ENCODE measurements around the gene UBTF.

DNA sequence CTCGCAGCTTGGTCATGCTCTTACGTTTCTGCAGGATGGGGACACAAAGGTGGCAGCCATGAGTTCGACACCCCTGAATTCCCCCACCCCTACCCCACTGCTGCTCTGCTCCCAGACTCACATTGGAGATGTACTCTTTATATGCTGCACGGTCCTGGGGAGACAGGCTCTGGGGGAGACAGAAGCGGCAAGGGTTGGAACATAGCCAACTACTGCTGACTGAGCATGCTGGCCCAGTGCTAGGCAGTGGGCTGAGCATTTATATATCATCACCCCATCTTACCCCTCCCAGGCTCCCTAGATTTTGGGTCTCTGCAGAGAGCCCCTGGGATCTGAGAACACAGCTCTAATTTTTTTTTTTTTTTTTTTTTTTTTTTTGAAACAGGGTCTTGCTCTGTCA lies 11.7 kb downstream of the UBTF start:
- TF ChIP-seq, protein P1, sequence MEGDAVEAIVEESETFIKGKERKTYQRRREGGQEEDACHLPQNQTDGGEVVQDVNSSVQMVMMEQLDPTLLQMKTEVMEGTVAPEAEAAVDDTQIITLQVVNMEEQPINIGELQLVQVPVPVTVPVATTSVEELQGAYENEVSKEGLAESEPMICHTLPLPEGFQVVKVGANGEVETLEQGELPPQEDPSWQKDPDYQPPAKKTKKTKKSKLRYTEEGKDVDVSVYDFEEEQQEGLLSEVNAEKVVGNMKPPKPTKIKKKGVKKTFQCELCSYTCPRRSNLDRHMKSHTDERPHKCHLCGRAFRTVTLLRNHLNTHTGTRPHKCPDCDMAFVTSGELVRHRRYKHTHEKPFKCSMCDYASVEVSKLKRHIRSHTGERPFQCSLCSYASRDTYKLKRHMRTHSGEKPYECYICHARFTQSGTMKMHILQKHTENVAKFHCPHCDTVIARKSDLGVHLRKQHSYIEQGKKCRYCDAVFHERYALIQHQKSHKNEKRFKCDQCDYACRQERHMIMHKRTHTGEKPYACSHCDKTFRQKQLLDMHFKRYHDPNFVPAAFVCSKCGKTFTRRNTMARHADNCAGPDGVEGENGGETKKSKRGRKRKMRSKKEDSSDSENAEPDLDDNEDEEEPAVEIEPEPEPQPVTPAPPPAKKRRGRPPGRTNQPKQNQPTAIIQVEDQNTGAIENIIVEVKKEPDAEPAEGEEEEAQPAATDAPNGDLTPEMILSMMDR (IDR thresholded peaks at IDR 0.05; ENCODE audit: control extremely low read depth in 1 of 3, insufficient read depth in 1 of 3, low read depth in 1 of 3, low read length in 3 of 3): no peak
- TF ChIP-seq EZH2 (IDR thresholded peaks at IDR 0.05; ENCODE audit: low read depth, low read length, severe bottlenecking): no peak
- TF ChIP-seq POLR2A (IDR thresholded peaks at IDR 0.05; ENCODE audit: control extremely low read depth in 1 of 2, low read depth in 2 of 2, low read length in 2 of 2): no peak
- TF ChIP-seq SUZ12 (IDR thresholded peaks at IDR 0.05; ENCODE audit: low read length): no peak
- TF ChIP-seq, protein P2, sequence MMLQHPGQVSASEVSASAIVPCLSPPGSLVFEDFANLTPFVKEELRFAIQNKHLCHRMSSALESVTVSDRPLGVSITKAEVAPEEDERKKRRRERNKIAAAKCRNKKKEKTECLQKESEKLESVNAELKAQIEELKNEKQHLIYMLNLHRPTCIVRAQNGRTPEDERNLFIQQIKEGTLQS (IDR thresholded peaks at IDR 0.05; ENCODE audit: insufficient read depth, low read depth, low read length): no peak
- no peak for TF ChIP-seq CTBP2 (IDR thresholded peaks at IDR 0.05; ENCODE audit: borderline replicate concordance, insufficient read depth, insufficient read length, low read length)
- no peak for TF ChIP-seq SIX5 (IDR thresholded peaks at IDR 0.05; ENCODE audit: low read depth, low read length)
